ENCODE measurements around the gene EIF5AL1. TPM values are rescaled to one million over a fixed set of nuclear protein-coding genes. Genes with fewer than 3 reads are reported as not detected.
"Not testable (repeated sequence)": the region's sequence is repeated elsewhere in the genome, so short reads cannot be mapped to it uniquely, and the experiment has no call there.

EIF5AL1 gene
- polyA plus RNA-seq, 4 donors = 0.73 to 4.9 (median 1.6) TPM

DNA sequence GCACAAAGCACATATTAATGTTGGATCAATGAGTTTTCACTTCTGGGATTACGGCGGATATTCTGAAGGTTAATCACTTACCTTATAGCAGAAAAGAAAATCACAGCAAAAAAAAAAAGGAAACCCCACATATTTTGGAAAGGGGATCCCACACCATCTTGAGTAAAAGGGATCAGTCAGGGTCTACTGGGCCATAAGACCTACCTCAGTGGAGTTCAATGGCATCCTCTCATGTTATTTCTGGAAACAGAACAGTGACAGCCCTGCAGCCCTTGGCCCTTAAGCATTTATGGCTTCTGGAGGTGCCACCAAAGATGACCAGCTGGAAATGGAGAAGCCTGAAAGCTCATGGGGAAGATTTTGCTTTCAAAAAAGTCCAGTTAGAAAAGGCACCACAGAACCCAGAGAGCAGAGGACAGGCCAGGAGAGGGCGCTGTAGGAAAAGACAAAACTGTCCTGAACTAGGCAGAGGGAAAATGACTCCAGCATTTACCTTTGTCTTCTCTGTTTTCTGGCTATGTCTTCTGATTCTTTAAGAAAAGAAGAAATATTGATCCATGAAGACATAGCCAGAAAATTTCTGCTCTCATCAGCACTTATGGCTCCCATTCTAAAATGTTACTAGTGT lies 2.9 kb upstream of the EIF5AL1 start:
- DNase-seq (ENCODE audit: low read depth in 4 of 4, low spot score in 3 of 4) = not testable (repeated sequence)

DNA sequence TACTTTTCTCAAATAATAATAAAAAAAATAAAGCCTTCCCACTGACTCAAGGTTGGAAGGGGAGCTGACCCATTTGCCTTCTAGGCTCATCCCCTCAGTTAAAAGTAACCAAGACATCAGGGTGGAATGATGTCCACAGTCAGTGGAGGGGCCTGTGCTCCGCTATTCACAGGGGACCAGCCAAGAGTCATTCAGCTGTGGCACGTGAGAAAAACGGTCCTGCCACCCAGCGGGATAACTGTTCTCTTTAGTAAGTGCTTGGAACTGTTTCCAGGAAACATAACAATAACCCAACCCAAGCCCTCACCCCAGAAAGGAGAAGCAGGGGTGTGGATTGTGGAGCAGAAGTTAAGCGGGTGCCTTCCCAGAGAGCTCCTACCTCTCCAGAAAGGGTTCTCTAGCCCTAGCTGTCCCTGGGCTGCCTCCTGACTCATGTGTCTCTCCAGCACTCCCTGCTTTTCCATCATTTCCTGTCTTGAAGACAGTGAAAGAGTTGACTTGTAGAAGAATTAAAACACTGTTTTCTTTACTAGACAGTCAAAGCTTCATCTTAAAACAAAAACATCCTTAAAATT lies 2.3 kb upstream of the EIF5AL1 start:
- DNase-seq (ENCODE audit: low read depth in 4 of 4, low spot score in 3 of 4) = not testable (repeated sequence)

GRCh38 chr10:79516532-79517205 lies 4.3 kb downstream of the EIF5AL1 start:
- DNase-seq (ENCODE audit: low read depth in 4 of 4, low spot score in 3 of 4) = not testable (repeated sequence)

DNA sequence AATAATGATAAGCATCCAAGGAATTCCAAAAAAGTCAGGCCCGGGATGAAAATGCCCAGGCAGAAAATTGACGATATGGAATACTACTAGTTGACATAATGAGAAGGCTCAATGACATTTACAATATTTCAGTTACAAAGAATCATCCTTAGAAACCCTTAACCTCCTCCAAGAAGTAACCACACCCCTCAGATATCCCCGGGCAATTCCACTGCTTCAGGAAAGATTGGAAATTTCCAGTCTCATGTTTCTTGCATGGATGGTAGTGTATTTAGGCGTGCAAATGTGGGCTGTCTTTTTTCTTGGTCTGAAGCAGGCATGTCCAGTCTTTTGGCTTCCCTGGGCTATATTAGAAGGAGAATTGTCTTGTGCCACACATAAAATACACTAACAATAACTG lies 5.2 kb downstream of the EIF5AL1 start:
- DNase-seq (ENCODE audit: low read depth in 4 of 4, low spot score in 3 of 4) = not testable (repeated sequence)

- DNase-seq (ENCODE audit: low read depth in 4 of 4, low spot score in 3 of 4) = not testable (repeated sequence)
Observed at GRCh38 chr10:79521751-79522150, 9.4 kb downstream of the EIF5AL1 start.

DNA sequence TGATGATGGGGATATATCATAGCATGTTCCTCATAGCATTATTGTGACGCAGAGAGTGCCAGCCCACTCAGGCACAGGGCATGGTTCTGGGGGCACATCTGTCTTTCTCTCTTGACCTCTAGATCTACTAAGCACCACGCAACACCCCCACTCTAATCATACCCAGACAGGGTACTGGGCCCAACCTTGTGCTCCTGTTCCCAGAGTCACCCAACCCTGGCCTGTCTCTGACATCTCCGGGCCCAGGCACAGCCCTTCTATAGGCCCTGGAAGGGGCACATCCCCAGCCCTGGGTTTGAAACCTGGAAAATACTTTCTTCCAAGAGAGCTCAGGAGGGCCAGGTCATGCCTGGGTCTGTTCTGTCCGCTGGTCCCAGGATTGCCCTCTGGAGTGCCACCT lies 10.1 kb downstream of the EIF5AL1 start:
- DNase-seq (ENCODE audit: low read depth in 4 of 4, low spot score in 3 of 4) = not testable (repeated sequence)

GRCh38 chr10:79523157-79523853 lies 11.0 kb downstream of the EIF5AL1 start:
- not testable (repeated sequence) for DNase-seq (ENCODE audit: low read depth in 4 of 4, low spot score in 3 of 4)

DNA sequence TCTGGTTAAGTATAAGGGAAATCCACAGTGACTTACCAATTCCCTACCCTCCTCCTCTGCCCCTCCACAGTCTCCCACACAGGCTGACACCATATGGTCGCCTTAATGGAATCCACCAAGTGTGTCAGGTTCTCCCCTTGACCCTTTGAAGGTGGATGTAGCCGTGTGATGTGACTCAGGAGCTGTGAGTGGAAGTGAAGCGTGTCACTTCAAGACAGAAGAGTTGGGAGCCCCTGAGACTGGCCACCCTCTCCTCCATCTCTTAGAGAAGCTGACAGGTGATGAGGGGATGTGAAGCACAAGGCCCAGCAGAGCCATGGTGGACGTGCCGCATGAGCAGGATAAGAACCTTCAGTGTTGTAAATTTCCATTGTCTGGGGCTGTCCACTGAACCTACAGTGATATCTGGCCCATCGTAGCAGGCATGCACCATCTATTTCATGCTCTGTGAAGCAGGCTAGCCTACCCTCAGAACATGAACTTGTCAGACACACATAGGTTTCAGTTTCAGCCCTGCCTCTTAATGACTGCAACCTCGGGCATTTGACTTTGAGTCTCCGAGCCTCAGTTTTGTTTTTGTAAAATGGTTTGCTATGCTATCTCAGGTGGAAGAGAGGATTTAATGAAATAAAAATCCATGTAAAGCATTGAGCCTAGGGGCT lies 12.8 kb downstream of the EIF5AL1 start:
- DNase-seq (ENCODE audit: low read depth in 4 of 4, low spot score in 3 of 4) = not testable (repeated sequence)

GRCh38 chr10:79528261-79528660 lies 15.9 kb downstream of the EIF5AL1 start:
- not testable (repeated sequence) for DNase-seq (ENCODE audit: low read depth in 4 of 4, low spot score in 3 of 4)

DNA sequence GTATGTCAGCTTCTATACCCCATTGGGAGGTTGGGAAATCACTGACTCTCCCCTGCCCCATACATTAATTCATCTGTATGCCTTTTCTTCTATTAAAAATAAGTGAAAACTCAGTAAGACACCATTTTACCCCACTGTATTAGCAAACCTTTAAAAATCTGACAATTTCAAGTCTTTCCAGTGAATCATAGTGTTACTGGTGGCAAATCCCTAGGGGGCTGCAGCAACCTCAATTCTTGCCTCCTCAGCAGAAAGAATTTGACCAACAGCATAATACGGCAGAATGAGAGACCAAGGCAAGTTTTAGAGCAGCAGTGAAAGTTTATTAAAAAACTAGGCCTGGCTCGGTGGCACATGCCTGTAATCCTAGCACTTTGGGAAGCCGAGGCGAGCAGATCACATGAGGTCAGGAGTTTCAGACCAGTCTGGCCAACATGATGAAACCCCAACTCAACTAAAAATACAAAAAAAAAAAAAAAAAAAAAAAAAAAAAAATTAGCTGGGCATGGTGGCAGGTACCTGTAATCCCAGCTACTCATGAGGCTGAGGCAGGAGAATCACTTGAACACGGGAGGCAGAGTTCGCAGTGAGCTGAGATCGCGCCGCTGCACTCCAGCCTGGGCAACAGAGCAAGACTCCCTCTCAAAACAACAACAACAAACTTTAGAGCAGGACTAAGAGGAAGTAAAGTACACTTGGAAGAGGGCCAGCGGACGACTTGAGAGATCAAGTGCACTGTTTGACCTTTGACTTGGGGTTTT lies 21.0 kb downstream of the EIF5AL1 start:
- DNase-seq (ENCODE audit: low read depth in 4 of 4, low spot score in 3 of 4) = not testable (repeated sequence)

DNA sequence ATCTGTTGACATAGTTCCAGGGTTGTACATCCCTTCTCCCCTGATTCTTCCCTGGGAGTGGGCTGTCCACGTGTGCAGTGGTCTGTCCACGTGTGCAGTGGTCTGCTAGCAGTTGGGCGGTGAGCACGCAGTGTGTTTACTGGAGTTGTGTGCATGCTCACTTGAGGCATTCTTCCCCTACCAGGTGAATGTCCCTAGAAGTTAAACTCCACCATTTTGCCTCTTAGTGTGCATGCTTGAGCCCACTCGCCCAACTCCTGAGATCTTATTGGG lies 21.5 kb downstream of the EIF5AL1 start:
- not testable (repeated sequence) for DNase-seq (ENCODE audit: low read depth in 4 of 4, low spot score in 3 of 4)

DNA sequence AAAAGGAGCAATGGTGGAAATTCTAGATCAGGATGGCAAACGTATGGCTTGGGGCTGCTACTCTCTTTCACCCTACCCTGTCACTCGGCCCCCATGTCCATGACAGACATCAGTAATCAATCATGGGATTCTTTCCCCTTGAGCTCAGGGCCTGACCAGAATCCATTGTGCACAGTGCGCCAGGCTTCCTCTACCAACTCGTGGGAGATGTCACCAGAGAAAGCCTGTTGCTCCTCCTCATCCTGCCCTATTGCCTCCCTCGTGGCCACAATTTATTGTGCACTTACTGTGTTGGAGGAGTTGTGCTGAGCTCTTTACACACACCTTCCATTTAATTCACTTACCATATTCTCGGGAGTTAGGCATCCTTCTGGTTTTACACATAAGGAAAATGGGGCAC lies 26.0 kb downstream of the EIF5AL1 start:
- DNase-seq (ENCODE audit: low read depth in 4 of 4, low spot score in 3 of 4) = not testable (repeated sequence)

- DNase-seq (ENCODE audit: low read depth in 4 of 4, low spot score in 3 of 4) = not testable (repeated sequence)
Observed at GRCh38 chr10:79540930-79541329, 28.6 kb downstream of the EIF5AL1 start.

DNA sequence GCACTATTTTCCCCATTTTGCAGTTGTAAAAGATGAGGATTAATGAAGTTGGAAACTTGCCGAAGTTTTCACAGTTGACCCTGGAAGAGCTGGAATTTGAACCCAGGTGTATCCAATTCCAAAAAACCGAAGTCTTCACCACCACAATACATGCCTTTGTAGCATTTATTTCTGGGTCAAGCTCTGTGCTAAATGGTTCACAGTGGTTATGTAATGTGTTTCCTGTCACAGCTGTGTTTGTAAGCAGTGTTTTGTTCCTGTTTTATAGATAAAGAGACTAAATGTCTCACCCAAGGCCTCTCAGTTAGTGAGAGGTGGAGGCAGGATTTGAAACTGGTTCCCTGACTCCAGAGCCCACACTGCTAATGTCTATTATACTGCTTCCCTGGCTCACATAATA lies 30.3 kb downstream of the EIF5AL1 start:
- no peak for DNase-seq (ENCODE audit: low read depth in 4 of 4, low spot score in 3 of 4)

GRCh38 chr10:79544408-79544807 lies 32.1 kb downstream of the EIF5AL1 start:
- DNase-seq (ENCODE audit: low read depth in 4 of 4, low spot score in 3 of 4) = not testable (repeated sequence)

DNA sequence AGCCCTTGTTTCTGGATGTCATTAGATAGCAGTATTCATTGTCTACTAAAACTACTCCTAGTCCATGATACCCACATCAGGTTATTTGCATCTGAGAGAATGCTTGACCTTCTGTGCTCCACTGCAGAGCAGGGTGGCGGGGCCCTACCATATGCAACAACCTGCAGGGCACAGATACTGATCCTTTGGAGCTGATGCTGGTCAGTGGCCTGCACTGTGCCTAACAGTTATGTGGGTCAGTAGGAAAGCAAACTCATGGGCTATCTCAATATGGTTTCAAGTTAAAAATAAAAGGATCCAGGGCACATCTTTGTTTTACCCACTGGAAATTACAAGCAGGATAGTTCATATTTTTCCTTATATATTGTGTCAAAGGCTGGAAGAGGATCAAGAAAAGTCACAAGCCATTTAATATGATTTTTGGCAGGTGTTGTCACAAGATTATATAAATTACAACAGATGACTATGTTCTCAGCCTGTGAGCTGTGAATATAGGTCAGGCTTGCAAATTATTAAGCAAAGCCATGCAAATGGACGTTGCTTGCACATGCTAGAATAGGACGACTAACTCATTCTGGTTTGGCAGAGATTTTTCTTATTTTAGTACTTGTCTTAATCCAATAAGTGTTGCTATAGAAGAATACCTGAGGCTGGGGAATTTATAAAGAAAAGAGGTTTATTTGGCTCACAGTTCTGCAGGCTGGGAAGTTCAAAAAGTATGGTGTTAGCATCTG lies 32.8 kb downstream of the EIF5AL1 start:
- DNase-seq (ENCODE audit: low read depth in 4 of 4, low spot score in 3 of 4) = not testable (repeated sequence)

GRCh38 chr10:79547128-79547527 lies 34.8 kb downstream of the EIF5AL1 start:
- not testable (repeated sequence) for DNase-seq (ENCODE audit: low read depth in 4 of 4, low spot score in 3 of 4)

GRCh38 chr10:79547973-79548372 lies 35.6 kb downstream of the EIF5AL1 start:
- no peak for DNase-seq (ENCODE audit: low read depth in 4 of 4, low spot score in 3 of 4)

- no peak for DNase-seq (ENCODE audit: low read depth in 4 of 4, low spot score in 3 of 4)
Observed at GRCh38 chr10:79552143-79552542, 39.8 kb downstream of the EIF5AL1 start.

Measured in left renal pelvis (tissue), 4 donors.